CD4-positive, alpha-beta T cell (primary cell): Measurements from ENCODE around the gene TMCO2. TPM values are rescaled to one million over a fixed set of nuclear protein-coding genes. Genes with fewer than 3 reads are reported as not detected.

Experiments used
- ATAC-seq: fragments of 200-7000 bp; cut with Tn5 transposase; one replicate; pipeline ENCODE4 v1.10.0; 2022; ENCODE audit warnings: mild to moderate bottlenecking; ENCODE audit not compliant: poor library complexity
- CTCF ChIA-PET: fragments of 350-600 bp; sonication (Branson Sonifier 250); formaldehyde crosslinking; loops from one replicate; lab custom pipeline; 2021; ENCODE audit warnings: antibody characterized with exemption, inconsistent platforms; lab: Charles Lee
- POLR2A ChIA-PET: fragments of 350-600 bp; sonication (Branson Sonifier 250); formaldehyde crosslinking; loops from one replicate; lab custom pipeline; 2021; ENCODE audit warnings: antibody characterized with exemption, inconsistent platforms; lab: Charles Lee
- DNase-seq, 14 experiments: peaks; one replicate each; pipeline ENCODE4 v3.0.0-alpha.2; 2013 to 2020; ENCODE audit warnings: mixed read lengths in 2 of 14
- H3K27ac ChIP-seq, 2 donors: one replicate each; pipeline versions ENCODE4 v1.5.1 to v1.7.0; 2013; ENCODE audit warnings: low read length in 2 of 2, low read depth in 1 of 2, mild to moderate bottlenecking in 1 of 2
- H3K27me3 ChIP-seq, 2 experiments: 1 replicate in 1 of 2; 2 replicates in 1 of 2; pipeline versions ENCODE4 v1.6.1 to v1.7.0; 2013; ENCODE audit warnings: low read length in 2 of 2, control low read depth in 1 of 2, mild to moderate bottlenecking in 1 of 2, moderate library complexity in 1 of 2; ENCODE audit not compliant: insufficient read depth in 2 of 2, control insufficient read depth in 1 of 2
- H3K36me3 ChIP-seq: one replicate; pipeline ENCODE4 v1.6.1; 2013; ENCODE audit warnings: low read length, control low read depth; ENCODE audit not compliant: insufficient read depth
- H3K4me1 ChIP-seq: one replicate; pipeline ENCODE4 v1.6.1; 2013; ENCODE audit warnings: low read length, control low read depth; ENCODE audit not compliant: insufficient read depth
- H3K4me3 ChIP-seq: one replicate; pipeline ENCODE4 v1.5.1; 2013; ENCODE audit warnings: mild to moderate bottlenecking, low read length, moderate library complexity
- H3K9me3 ChIP-seq, 2 experiments: 1 replicate in 1 of 2; 2 replicates in 1 of 2; pipeline versions ENCODE4 v1.6.1 to v1.7.0; 2013; ENCODE audit warnings: low read length in 2 of 2, mild to moderate bottlenecking in 2 of 2, control low read depth in 1 of 2, moderate library complexity in 1 of 2; ENCODE audit not compliant: control insufficient read depth in 1 of 2, insufficient read depth in 1 of 2
- H3K27ac Mint-ChIP-seq: one replicate; pipeline ENCODE4 v1.8.0; 2020; ENCODE audit warnings: mixed read lengths
- H3K27me3 Mint-ChIP-seq: one replicate; pipeline ENCODE4 v1.8.0; 2021; ENCODE audit warnings: mixed read lengths
- H3K36me3 Mint-ChIP-seq: one replicate; pipeline ENCODE4 v1.8.0; 2021; ENCODE audit warnings: low read depth, mixed read lengths
- H3K4me1 Mint-ChIP-seq: one replicate; pipeline ENCODE4 v1.8.0; 2021; ENCODE audit warnings: low read depth, mixed read lengths
- H3K4me3 Mint-ChIP-seq: one replicate; pipeline ENCODE4 v1.8.0; 2020; ENCODE audit warnings: mild to moderate bottlenecking, mixed read lengths
- H3K9me3 Mint-ChIP-seq: one replicate; pipeline ENCODE4 v1.8.0; 2020; ENCODE audit warnings: mixed read lengths
- CTCF ChIP-seq: fragments of 200-600 bp; IDR thresholded peaks from one replicate; pipeline ENCODE4 v1.8.0; 2022; ENCODE audit warnings: antibody characterized with exemption, mild to moderate bottlenecking
- intact Hi-C, 2 experiments: fragments of 100-400 bp; cut with DNase I in 1 of 2; cut with micrococcal nuclease in 1 of 2; formaldehyde crosslinking; loops; one replicate each; pipeline versions ENCODE4 v1.15.1 to v1.9.0; 2023 to 2025; cut with DNase I, micrococcal nuclease
- total RNA-seq, 174 experiments: library from RNA in 2 of 174; stranded (reverse) in 2 of 174; gene quantifications; one replicate each; pipeline ENCODE4 v1.2.3 and lab custom pipeline; 2021 to 2026

The TMCO2 gene
- total RNA-seq, 2 experiments from 2014 or later: not detected

DNA sequence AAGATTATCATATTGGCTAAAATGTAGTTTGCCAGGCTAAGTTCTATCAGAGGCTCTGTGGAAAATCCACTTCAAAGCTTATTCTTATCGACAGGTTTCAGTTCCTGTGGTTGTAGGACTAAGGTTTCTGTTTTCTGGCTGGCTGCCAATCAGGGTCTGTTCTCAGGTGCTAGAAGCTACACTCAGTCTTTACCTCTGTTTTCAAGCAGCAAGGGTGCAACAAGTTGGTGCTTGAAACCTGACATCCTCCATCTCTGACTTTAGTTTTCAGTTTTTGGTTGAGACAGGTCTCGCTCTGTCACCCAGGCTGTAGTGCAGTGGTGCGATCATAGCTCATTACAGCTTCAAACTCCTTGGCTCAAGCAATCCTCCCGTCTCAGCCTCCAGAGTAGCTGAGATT is 15.3 kb upstream of the TMCO2 start:
- Mint-ChIP-seq H3K4me1 (peaks cover 22% of the 10 kb centered on the region), H3K9me3 (no peaks in the 10 kb centered on the region), H3K27ac (no peak overlapping the region), H3K27me3 (no peaks in the 10 kb centered on the region), H3K36me3 (peaks cover 86% of the 10 kb centered on the region), H3K4me3 (no peak overlapping the region)
- CTCF ChIA-PET: no interaction called here
- peaks cover 9% of the 10 kb centered on the region for H3K4me1 ChIP-seq
- H3K27me3 ChIP-seq: no peaks in the 10 kb centered on the region
- H3K27ac ChIP-seq: no peak overlapping the region
- peaks cover 62% of the 10 kb centered on the region for H3K36me3 ChIP-seq
- DNase-seq (peak in 11 of 14 experiments; percentile 11 to 64 (median 24)), ATAC-seq (peak; percentile 39)
- POLR2A ChIA-PET: interaction anchor here (1.4 kb wide), 1 partner anchor 25 kb away, joined by 4 read pairs; the partner anchor contains the start of gene ZMPSTE24
- TF ChIP-seq CTCF: no peak
- no peak overlapping the region for H3K4me3 ChIP-seq
- H3K9me3 ChIP-seq: no peaks in the 10 kb centered on the region
- intact Hi-C loops: no loop called here

DNA sequence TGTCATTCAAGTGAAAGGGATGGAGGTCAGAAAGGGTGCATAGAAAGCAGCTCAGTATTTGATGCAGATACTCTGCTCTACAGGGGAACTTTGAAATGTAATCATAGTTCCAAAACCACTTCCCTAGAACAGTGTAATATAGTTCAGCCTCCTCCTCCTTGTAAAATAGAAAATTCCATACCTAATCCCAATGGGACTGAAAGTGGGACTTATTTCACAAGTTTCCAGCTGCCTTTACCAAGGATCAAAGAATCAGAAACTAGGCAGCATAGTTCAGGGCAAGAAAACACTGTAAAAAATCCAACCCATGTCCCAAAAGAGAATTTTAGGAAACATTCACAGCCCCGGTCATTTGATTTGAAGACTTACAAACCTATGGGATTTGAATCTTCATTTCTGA is 8.1 kb upstream of the TMCO2 start:
- H3K9me3 ChIP-seq: no peaks in the 10 kb centered on the region
- Mint-ChIP-seq H3K4me1 (peaks cover 11% of the 10 kb centered on the region), H3K27ac (peak overlapping the region; percentile 27), H3K36me3 (peaks cover 52% of the 10 kb centered on the region), H3K27me3 (no peaks in the 10 kb centered on the region), H3K4me3 (no peak overlapping the region), H3K9me3 (no peaks in the 10 kb centered on the region)
- no peak overlapping the region for H3K4me3 ChIP-seq
- POLR2A ChIA-PET: interaction anchor here (0.9 kb wide), 1 partner anchor 18 kb away, joined by 4 read pairs; no protein-coding TSS in a partner anchor
- CTCF ChIA-PET: interaction anchor here (1.5 to 2.1 kb wide), 2 partner anchors 76 to 99 kb away, joined by 5 to 7 read pairs; no protein-coding TSS in a partner anchor
- H3K27me3 ChIP-seq: no peaks in the 10 kb centered on the region
- intact Hi-C loops: no loop called here
- no peak for DNase-seq
- no peak overlapping the region for H3K27ac ChIP-seq
- TF ChIP-seq CTCF: no peak
- peaks cover 7% of the 10 kb centered on the region for H3K4me1 ChIP-seq
- ATAC-seq: no peak
- peaks cover 42% of the 10 kb centered on the region for H3K36me3 ChIP-seq

- H3K4me1 ChIP-seq: peaks cover 7% of the 10 kb centered on the region
- Mint-ChIP-seq H3K9me3 (no peaks in the 10 kb centered on the region), H3K36me3 (peaks cover 44% of the 10 kb centered on the region), H3K27ac (peak overlapping the region; percentile 27), H3K4me3 (no peak overlapping the region), H3K4me1 (peaks cover 11% of the 10 kb centered on the region), H3K27me3 (no peaks in the 10 kb centered on the region)
- no peak overlapping the region for H3K4me3 ChIP-seq
- CTCF ChIA-PET: interaction anchor here (0.9 to 2.1 kb wide), 3 partner anchors 75 to 164 kb away, joined by 3 to 7 read pairs (median 5); no protein-coding TSS in a partner anchor
- intact Hi-C loops: no loop called here
- POLR2A ChIA-PET: interaction anchor here (0.9 kb wide), 1 partner anchor 17 kb away, joined by 4 read pairs; no protein-coding TSS in a partner anchor
- H3K9me3 ChIP-seq: no peaks in the 10 kb centered on the region
- no peak for DNase-seq
- H3K27ac ChIP-seq: no peak overlapping the region
- no peak for TF ChIP-seq CTCF
- no peaks in the 10 kb centered on the region for H3K27me3 ChIP-seq
- H3K36me3 ChIP-seq: peaks cover 38% of the 10 kb centered on the region
- ATAC-seq: no peak
These were observed 7.3 kb upstream of the TMCO2 start for GRCh38 chr1:40240390-40240789.
